Measurements from ENCODE around the gene CUL4A.

- TF ChIP-seq CTCF (conservative IDR thresholded peaks at IDR 0.05; ENCODE audit: low read length) (no peak), EZH2phosphoT487 (IDR thresholded peaks at IDR 0.05; ENCODE audit: borderline replicate concordance) (no peak)
These were observed 88.1 kb downstream of the CUL4A start for GRCh38 chr13:113297370-113298042.
